Left forelimb (tissue), 1 donor: ENCODE results near the gene DOCK11.

Experiments used
- DNase-seq: peaks from one replicate; pipeline ENCODE4 v3.0.0-alpha.2; 2018; ENCODE audit warnings: low spot score

Gene DOCK11

GRCh38 chrX:118530219-118530911 is 34.8 kb downstream of the DOCK11 start:
- no peak for DNase-seq

GRCh38 chrX:118534716-118535493 is 39.3 kb downstream of the DOCK11 start:
- DNase-seq: no peak

GRCh38 chrX:118536204-118536603 is 40.6 kb downstream of the DOCK11 start:
- DNase-seq: no peak

GRCh38 chrX:118536687-118537461 is 41.3 kb downstream of the DOCK11 start:
- no peak for DNase-seq

GRCh38 chrX:118538386-118538785 is 42.8 kb downstream of the DOCK11 start:
- DNase-seq: no peak

- DNase-seq: no peak
Measured at GRCh38 chrX:118540342-118540741, 44.7 kb downstream of the DOCK11 start.

- no peak for DNase-seq
Measured at GRCh38 chrX:118541482-118541881, 45.9 kb downstream of the DOCK11 start.

GRCh38 chrX:118545510-118545909 is 49.9 kb downstream of the DOCK11 start:
- no peak for DNase-seq

- DNase-seq: no peak
Measured at GRCh38 chrX:118548841-118549240, 53.2 kb downstream of the DOCK11 start.

- no peak for DNase-seq
Measured at GRCh38 chrX:118550792-118551191, 55.2 kb downstream of the DOCK11 start.

GRCh38 chrX:118551426-118551825 is 55.8 kb downstream of the DOCK11 start:
- DNase-seq: no peak

GRCh38 chrX:118552121-118552900 is 56.7 kb downstream of the DOCK11 start:
- no peak for DNase-seq

- no peak for DNase-seq
Measured at GRCh38 chrX:118553042-118553710, 57.6 kb downstream of the DOCK11 start.

- no peak for DNase-seq
Measured at GRCh38 chrX:118554511-118554910, 58.9 kb downstream of the DOCK11 start.

- DNase-seq: no peak
Measured at GRCh38 chrX:118558926-118559325, 63.3 kb downstream of the DOCK11 start.

- DNase-seq: no peak
Measured at GRCh38 chrX:118560489-118560888, 64.9 kb downstream of the DOCK11 start.

GRCh38 chrX:118562582-118563164 is 67.1 kb downstream of the DOCK11 start:
- no peak for DNase-seq

GRCh38 chrX:118564498-118564897 is 68.9 kb downstream of the DOCK11 start:
- no peak for DNase-seq

- no peak for DNase-seq
Measured at GRCh38 chrX:118565853-118566252, 70.2 kb downstream of the DOCK11 start.

- no peak for DNase-seq
Measured at GRCh38 chrX:118566359-118566758, 70.7 kb downstream of the DOCK11 start.

GRCh38 chrX:118569676-118570075 is 74.1 kb downstream of the DOCK11 start:
- no peak for DNase-seq
